Caco-2 (cell line): ENCODE measurements around the gene FILIP1. TPM values are rescaled to one million over a fixed set of nuclear protein-coding genes. Genes with fewer than 3 reads are reported as not detected.

Experiments
- BruUV-seq: library from RNA; stranded (reverse); fragments of 400-500 nt; replicated peaks from 2 replicates; lab custom pipeline; 2021; lab: Mats Ljungman, UMichigan
- CTCF ChIA-PET: fragments of 300-600 bp; sonication (Branson Sonifier 250); formaldehyde crosslinking; loops from one replicate; lab custom pipeline; 2022; ENCODE audit warnings: antibody characterized with exemption; lab: Charles Lee
- POLR2A ChIA-PET: fragments of 300-600 bp; sonication (Branson Sonifier 250); formaldehyde crosslinking; loops from one replicate; lab custom pipeline; 2022; ENCODE audit warnings: antibody characterized with exemption; lab: Charles Lee
- DNase-seq, 2 experiments: peaks; one replicate each; pipeline versions ENCODE4 v3.0.0 to v3.0.0-alpha.2; 2020 to 2022
- H3K27me3 ChIP-seq: replicated peaks from 2 replicates; pipeline ENCODE4 v1.6.0; 2011; ENCODE audit warnings: low read length; ENCODE audit not compliant: control insufficient read depth, insufficient read depth
- H3K36me3 ChIP-seq: 2 replicates; pipeline ENCODE4 v1.5.1; 2011; ENCODE audit warnings: low read length; ENCODE audit not compliant: control insufficient read depth, insufficient read depth
- H3K4me1 ChIP-seq: fragments of 250-450 bp; sonication (Bioruptor Pico); 2 replicates; pipeline ENCODE4 v1.5.1; 2020; ENCODE audit warnings: mild to moderate bottlenecking
- H3K4me3 ChIP-seq: 2 replicates; pipeline ENCODE4 v1.5.1; 2011; ENCODE audit warnings: low read depth, mild to moderate bottlenecking, control low read depth, low read length
- H3K9me3 ChIP-seq: fragments of 250-450 bp; sonication (Bioruptor Pico); 2 replicates; pipeline ENCODE4 v1.5.1; 2020; ENCODE audit warnings: mild to moderate bottlenecking, moderate library complexity
- H3K27ac Mint-ChIP-seq: one replicate; pipeline ENCODE4 v1.8.0; 2022; ENCODE audit warnings: mixed read lengths; ENCODE audit not compliant: unreplicated experiment
- H3K27me3 Mint-ChIP-seq: one replicate; pipeline ENCODE4 v1.8.0; 2022; ENCODE audit warnings: mixed read lengths; ENCODE audit not compliant: insufficient read depth, unreplicated experiment
- H3K36me3 Mint-ChIP-seq: one replicate; pipeline ENCODE4 v1.8.0; 2022; ENCODE audit warnings: mild to moderate bottlenecking, mixed read lengths; ENCODE audit not compliant: insufficient read depth, unreplicated experiment
- H3K4me1 Mint-ChIP-seq: one replicate; pipeline ENCODE4 v1.8.0; 2022; ENCODE audit warnings: low read depth, mixed read lengths; ENCODE audit not compliant: unreplicated experiment
- H3K4me3 Mint-ChIP-seq: one replicate; pipeline ENCODE4 v1.8.0; 2022; ENCODE audit warnings: mild to moderate bottlenecking, moderate library complexity, mixed read lengths; ENCODE audit not compliant: unreplicated experiment
- H3K9me3 Mint-ChIP-seq: one replicate; pipeline ENCODE4 v1.8.0; 2022; ENCODE audit warnings: mixed read lengths; ENCODE audit not compliant: unreplicated experiment
- intact Hi-C: fragments of 100-400 bp; cut with micrococcal nuclease; formaldehyde crosslinking; loops from one replicate; pipeline ENCODE4 v1.10.0; 2022; ENCODE audit not compliant: unreplicated experiment
- total RNA-seq: library from RNA; stranded (reverse); gene quantifications from 2 replicates; pipeline ENCODE4 v1.2.3, GENCODE V29; 2022
- TF ChIP-seq, protein P1 (sequence below), 2 experiments: fragments of 200-600 bp in 1 of 2; IDR thresholded peaks; 1 replicate in 1 of 2; 2 replicates in 1 of 2; pipeline versions ENCODE4 v1.5.1 to v1.8.0; 2011 to 2022; ENCODE audit warnings: antibody characterized with exemption in 1 of 2, control low read depth in 1 of 2, inconsistent platforms in 1 of 2, low read depth in 1 of 2, low read length in 1 of 2, mild to moderate bottlenecking in 1 of 2, moderate library complexity in 1 of 2; ENCODE audit not compliant: insufficient read depth in 1 of 2, severe bottlenecking in 1 of 2, unreplicated experiment in 1 of 2

Gene FILIP1
- total RNA-seq, 1 experiment from 2014 or later = 0.07 TPM

- ChIA-PET CTCF (interaction anchor here (0.5 kb wide), 1 partner anchor 285 kb away, joined by 6 read pairs; no protein-coding TSS in a partner anchor), POLR2A (no interaction called here)
- intact Hi-C loops = no loop called here
- BruUV-seq = no TSS peak
- Histone ChIP-seq H3K27me3 (no peaks in the 10 kb centered on the region), H3K4me3 (no peak overlapping the region), H3K36me3 (no peaks in the 10 kb centered on the region; the same call in 1 of the 2 replicates), H3K9me3 (0 out of 2 replicates have a peak, but pooled peaks cover 5% of the 10 kb centered on the region), H3K4me1 (peaks cover 16% of the 10 kb centered on the region; the same call in 1 of the 2 replicates)
- no peak for DNase-seq
- Mint-ChIP-seq H3K36me3 (no peaks in the 10 kb centered on the region), H3K4me1 (no peaks in the 10 kb centered on the region), H3K4me3 (no peak overlapping the region), H3K9me3 (no peaks in the 10 kb centered on the region), H3K27me3 (no peaks in the 10 kb centered on the region), H3K27ac (no peak overlapping the region)
- TF ChIP-seq, protein P1, sequence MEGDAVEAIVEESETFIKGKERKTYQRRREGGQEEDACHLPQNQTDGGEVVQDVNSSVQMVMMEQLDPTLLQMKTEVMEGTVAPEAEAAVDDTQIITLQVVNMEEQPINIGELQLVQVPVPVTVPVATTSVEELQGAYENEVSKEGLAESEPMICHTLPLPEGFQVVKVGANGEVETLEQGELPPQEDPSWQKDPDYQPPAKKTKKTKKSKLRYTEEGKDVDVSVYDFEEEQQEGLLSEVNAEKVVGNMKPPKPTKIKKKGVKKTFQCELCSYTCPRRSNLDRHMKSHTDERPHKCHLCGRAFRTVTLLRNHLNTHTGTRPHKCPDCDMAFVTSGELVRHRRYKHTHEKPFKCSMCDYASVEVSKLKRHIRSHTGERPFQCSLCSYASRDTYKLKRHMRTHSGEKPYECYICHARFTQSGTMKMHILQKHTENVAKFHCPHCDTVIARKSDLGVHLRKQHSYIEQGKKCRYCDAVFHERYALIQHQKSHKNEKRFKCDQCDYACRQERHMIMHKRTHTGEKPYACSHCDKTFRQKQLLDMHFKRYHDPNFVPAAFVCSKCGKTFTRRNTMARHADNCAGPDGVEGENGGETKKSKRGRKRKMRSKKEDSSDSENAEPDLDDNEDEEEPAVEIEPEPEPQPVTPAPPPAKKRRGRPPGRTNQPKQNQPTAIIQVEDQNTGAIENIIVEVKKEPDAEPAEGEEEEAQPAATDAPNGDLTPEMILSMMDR (IDR thresholded peaks at IDR 0.05; ENCODE audit: insufficient read depth in 1 of 2, low read depth in 1 of 2, low read length in 1 of 2, severe bottlenecking in 1 of 2, unreplicated experiment in 1 of 2) = no peak
Measured at GRCh38 chr6:75278474-75279077, 215.0 kb downstream of the FILIP1 start.

- no TSS peak for BruUV-seq
- Mint-ChIP-seq H3K27ac (no peak overlapping the region), H3K27me3 (no peaks in the 10 kb centered on the region), H3K4me1 (no peaks in the 10 kb centered on the region), H3K36me3 (peaks cover 6% of the 10 kb centered on the region), H3K9me3 (no peaks in the 10 kb centered on the region), H3K4me3 (no peak overlapping the region)
- Histone ChIP-seq H3K4me1 (peaks cover 9% of the 10 kb centered on the region; the same call in 1 of the 2 replicates), H3K9me3 (0 out of 2 replicates have a peak, but pooled peaks cover 5% of the 10 kb centered on the region), H3K36me3 (no peaks in the 10 kb centered on the region; the same call in none of the 2 replicates), H3K27me3 (no peaks in the 10 kb centered on the region), H3K4me3 (no peak overlapping the region)
- ChIA-PET CTCF (interaction anchor here (0.7 kb wide), 1 partner anchor 253 kb away, joined by 6 read pairs; no protein-coding TSS in a partner anchor), POLR2A (interaction anchor here (0.7 kb wide), 1 partner anchor 101 kb away, joined by 5 read pairs; no protein-coding TSS in a partner anchor)
- TF ChIP-seq, protein P1 (IDR thresholded peaks at IDR 0.05; ENCODE audit: insufficient read depth in 1 of 2, low read depth in 1 of 2, low read length in 1 of 2, severe bottlenecking in 1 of 2, unreplicated experiment in 1 of 2) = no peak
- intact Hi-C loops = no loop called here
- no peak for DNase-seq
Measured at GRCh38 chr6:75275067-75275466, 218.5 kb downstream of the FILIP1 start.

DNA sequence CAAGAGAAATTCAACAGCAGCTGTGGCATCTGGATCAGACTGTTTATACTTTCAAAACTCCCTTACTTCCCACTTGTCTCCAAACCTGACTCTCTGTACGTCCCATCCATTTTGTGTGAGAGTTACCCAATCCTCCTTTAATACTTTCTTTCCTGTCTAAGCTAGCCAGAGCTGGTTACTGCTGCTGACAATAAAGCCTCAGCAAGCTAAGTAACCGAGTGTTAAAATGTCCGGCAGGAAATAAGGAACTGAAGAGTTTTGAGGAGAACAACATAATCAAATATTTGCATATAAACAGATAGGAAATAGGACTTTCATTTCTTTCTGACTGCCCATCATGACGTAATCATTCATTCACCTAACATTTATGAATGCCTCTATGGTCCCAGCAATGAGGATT lies 220.6 kb downstream of the FILIP1 start:
- no peaks in the 10 kb centered on the region for H3K4me1 Mint-ChIP-seq

More for the DNA sequence above, 220.6 kb downstream of the FILIP1 start:
- no TSS peak for BruUV-seq
- TF ChIP-seq, protein P1 (IDR thresholded peaks at IDR 0.05; ENCODE audit: insufficient read depth in 1 of 2, low read depth in 1 of 2, low read length in 1 of 2, severe bottlenecking in 1 of 2, unreplicated experiment in 1 of 2) = no peak
- Mint-ChIP-seq H3K27ac (no peak overlapping the region), H3K9me3 (no peaks in the 10 kb centered on the region), H3K4me3 (no peak overlapping the region), H3K36me3 (peaks cover 6% of the 10 kb centered on the region), H3K27me3 (no peaks in the 10 kb centered on the region)
- ChIA-PET CTCF (no interaction called here), POLR2A (no interaction called here)
- Histone ChIP-seq H3K4me3 (no peak overlapping the region), H3K27me3 (no peaks in the 10 kb centered on the region), H3K4me1 (peaks cover 4% of the 10 kb centered on the region; the same call in 1 of the 2 replicates), H3K9me3 (0 out of 2 replicates have a peak, but pooled peaks cover 5% of the 10 kb centered on the region), H3K36me3 (no peaks in the 10 kb centered on the region; the same call in none of the 2 replicates)
- intact Hi-C loops = no loop called here
- no peak for DNase-seq
